Glomerular endothelial cell (primary cell): ENCODE data around the gene CERCAM. TPM values are rescaled to one million over a fixed set of nuclear protein-coding genes. Genes with fewer than 3 reads are reported as not detected.
A peak's percentile ranks its signal among the peaks of the same experiment; 100 is the strongest.

Experiments used
- DNase-seq: peaks from one replicate; pipeline ENCODE4 v3.0.0-alpha.2; 2011; ENCODE audit warnings: low read depth, low spot score; ENCODE audit errors: extremely low read depth
- total RNA-seq: library from RNA; depleted of rRNA; stranded (reverse); fragments of >200 nt; gene quantifications from 2 replicates; pipeline ENCODE4 v1.2.3, GENCODE V29; 2015

CERCAM gene
- total RNA-seq, 1 donor from 2014 or later = 56.8 TPM

DNA sequence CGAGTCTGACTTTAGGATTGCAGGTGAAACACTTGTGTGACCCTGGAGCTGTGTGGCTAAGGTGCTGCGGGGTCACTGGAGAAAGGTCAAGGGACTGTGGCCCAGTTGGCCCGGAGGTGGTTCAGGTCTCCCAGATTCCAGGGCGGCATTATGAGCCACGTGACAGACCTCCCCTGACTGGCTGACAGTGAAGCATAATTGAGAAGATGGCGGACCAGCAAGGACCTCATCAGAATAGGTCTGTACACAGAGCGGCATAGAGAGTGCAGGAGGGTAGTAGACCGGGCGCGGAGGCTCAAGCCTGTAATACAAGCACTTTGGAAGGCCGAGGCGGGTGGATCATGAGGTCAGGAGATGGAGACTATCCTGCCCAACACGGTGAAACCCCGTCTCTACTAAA, 34.3 kb downstream of the CERCAM start:
- no peak for DNase-seq

- DNase-seq = peak; percentile 45
Measured at GRCh38 chr9:128455849-128456612, 35.4 kb downstream of the CERCAM start, which contains the start of gene ODF2. ODF2 (plus strand) TSS chr9:128456006; CDS start chr9:128456092, 86 bp downstream.

DNA sequence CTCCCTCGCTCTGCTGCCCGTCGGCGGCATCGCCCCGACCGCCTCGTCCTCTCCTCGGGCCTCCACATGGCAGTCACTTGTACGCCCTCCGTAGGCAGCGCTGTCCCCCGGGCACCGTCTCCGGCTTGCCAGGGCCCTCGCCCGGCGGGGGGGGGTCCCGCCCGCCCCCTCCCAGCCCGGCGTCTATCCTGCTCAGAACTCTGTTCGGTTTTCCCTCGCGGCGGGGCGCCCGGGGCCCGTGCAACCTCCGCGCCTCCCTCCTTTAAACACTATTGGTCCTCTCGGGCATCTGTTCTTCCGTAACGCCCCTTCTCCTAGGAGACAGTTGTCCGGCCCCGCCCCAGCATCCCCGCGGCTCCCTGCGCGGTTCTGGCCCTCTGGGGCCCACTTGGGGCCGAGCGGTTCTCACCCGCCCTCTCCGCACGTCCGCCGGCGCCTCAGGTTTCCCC, 36.0 kb downstream of the CERCAM start:
- DNase-seq = no peak

DNA sequence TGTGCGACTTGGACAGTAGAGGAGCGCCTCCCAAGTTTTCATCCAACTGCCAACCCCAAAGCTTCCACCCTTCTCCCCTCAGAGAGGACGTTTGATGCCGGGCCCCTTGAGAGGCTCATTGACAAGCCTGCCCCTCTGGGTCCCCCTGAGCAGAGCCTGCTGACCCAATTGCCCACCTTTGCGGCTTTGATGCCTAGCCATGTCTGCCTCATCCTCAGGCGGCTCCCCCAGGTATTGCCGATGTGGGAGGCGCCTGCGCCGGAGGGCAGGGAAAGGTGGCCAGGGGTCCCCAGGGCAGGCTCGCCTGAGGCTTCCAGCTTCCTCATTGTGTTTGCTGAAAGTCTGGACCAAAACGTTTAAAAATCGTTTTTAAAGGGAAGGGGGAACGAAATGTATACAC, 36.5 kb downstream of the CERCAM start:
- no peak for DNase-seq

DNA sequence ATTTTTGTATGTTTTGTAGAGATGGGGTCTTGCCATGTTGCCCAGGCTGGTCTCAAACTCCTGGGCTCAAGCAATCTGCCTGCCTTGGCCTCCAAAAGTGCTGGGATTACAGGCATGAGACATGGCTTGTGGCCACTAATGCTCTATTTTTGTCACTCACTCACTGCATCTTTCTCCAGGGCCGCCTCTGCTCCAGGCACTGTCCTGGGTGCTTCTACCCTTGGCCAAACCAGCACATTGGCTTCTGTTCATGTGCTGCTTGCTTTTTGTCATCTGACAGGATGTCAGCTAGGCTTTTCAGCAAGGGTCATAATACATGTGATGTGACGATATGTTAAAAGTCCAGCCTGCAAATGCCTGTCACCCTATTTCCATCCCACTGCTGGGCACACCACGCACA, 38.4 kb downstream of the CERCAM start:
- no peak for DNase-seq

DNA sequence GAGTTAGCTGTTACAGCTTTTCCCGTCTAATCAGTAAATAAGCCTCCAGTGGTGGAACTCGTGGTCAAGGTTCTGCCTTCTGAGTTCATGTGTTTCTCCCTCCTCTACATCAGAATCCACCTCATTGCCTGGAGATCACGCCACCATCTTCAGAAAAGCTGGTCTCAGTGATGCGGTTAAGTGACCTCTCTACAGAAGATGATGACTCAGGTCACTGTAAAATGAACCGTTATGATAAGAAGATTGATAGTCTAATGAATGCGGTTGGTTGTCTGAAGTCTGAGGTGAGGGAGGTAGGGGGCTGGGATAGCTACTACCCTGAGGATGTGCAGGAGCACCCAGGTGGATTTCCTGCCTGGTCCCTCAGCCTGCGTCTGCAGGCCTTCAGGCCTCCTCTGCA, 48.4 kb downstream of the CERCAM start:
- DNase-seq = no peak

DNA sequence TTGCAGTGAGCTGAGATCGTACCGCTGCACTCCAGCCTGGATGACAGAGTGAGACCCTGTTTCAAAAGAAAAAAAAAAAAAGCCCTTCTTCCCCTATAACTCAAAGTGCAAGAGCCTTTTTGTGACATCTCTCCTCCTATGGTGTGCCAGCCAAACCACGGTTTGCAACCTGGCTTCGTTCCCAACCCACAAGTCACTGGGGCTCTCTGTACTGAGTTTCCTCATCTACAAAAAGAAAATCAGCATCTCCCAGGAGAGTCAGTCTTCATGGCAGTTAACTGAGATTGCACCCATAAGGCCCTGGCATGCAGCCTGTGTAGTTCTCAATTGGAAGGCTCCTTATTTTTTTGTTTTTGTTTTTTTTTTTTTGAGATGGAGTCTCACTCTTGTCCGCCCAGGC, 49.9 kb downstream of the CERCAM start:
- DNase-seq = no peak

DNA sequence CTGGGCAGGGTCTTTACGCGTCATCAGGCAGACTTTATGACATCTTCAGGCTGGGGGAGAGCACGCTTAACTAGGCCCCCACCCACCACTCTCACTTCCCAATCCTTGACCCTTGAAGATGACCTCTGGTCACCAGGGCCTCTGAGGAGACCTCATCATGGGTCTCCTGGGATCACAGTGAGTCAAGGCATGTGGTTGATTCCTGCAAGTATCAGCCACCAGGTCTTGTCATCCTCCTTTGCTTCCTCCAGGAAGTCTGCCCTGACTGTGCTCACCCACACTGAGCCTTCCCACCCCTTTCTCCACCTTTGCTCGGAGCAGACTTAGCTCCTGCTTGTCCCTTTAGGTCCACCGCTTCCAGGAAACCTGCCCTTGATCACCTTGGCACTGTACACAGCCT, 52.4 kb downstream of the CERCAM start:
- no peak for DNase-seq

GRCh38 chr9:128475867-128476266, 55.2 kb downstream of the CERCAM start:
- DNase-seq = no peak

GRCh38 chr9:128479262-128479661, 58.6 kb downstream of the CERCAM start:
- DNase-seq = no peak

DNA sequence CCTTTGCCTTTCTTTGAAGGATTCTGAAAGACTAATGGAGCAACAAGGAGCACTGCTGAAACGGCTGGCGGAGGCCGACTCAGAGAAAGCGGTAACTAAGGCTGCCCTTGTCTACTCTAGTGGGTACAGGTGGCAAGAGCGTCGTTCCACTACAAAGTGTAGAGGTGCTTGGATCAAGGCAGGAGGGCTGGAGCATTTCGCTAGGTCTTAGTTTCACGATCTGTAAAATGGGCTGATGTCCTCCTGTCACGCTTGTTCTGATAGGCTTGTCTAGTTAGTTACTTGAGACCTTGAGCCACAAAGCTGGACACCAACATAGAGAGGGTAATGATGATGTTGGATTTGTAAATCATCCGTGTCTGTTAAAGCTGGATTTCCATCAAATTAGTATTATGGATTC, 60.9 kb downstream of the CERCAM start:
- no peak for DNase-seq

GRCh38 chr9:128482186-128482585, 61.5 kb downstream of the CERCAM start:
- no peak for DNase-seq

- no peak for DNase-seq
Measured at GRCh38 chr9:128484686-128485413, 64.2 kb downstream of the CERCAM start.

DNA sequence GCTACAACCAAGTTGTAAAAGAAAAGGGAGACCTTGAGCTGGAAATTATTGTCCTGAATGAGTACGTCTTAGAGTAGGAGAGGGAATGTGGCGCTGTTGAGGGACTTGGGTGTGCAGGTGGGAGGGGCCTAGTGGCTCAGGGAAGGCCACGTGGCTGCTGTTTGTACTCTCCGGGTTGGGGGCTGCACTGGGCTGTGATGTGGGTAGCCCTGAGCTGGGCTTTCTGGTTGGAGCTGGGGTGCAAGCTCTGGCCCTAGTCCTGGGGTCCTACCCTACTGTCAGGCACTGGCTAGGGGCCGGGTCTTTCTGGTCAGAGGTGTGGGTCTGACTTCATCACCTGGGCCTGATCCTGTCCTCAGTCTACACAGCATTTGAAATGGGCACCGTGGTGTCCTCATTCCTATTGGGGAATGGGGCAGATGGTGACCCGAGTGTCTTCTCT, 64.8 kb downstream of the CERCAM start:
- DNase-seq = no peak

GRCh38 chr9:128486201-128486600, 65.5 kb downstream of the CERCAM start:
- no peak for DNase-seq

Other genes starting within 250 kb of the CERCAM start
- 68.1 and 69.4 TPM in 2 replicates for gene CIZ1, start 229.3 kb upstream of the CERCAM start, total RNA-seq
- 2.7 and 7.9 TPM in 2 replicates for gene DNM1, start 217.5 kb upstream of the CERCAM start, total RNA-seq
- 62.4 and 138 TPM in 2 replicates for gene GOLGA2, start 144.8 kb upstream of the CERCAM start, total RNA-seq
- gene SWI5, start 144.6 kb upstream of the CERCAM start, total RNA-seq = 28.4 and 37.8 TPM in 2 replicates
- 11.3 and 13.5 TPM in 2 replicates for gene TRUB2, start 98.4 kb upstream of the CERCAM start, total RNA-seq
- 50.3 and 56.0 TPM in 2 replicates for gene COQ4, start 98.0 kb upstream of the CERCAM start, total RNA-seq
- gene SLC27A4, start 80.3 kb upstream of the CERCAM start, total RNA-seq = 42.7 and 45.1 TPM in 2 replicates
- 41.9 and 45.1 TPM in 2 replicates for gene URM1, start 49.5 kb upstream of the CERCAM start, total RNA-seq
- 19.8 and 36.9 TPM in 2 replicates for gene ODF2, start 35.1 kb downstream of the CERCAM start, total RNA-seq
- gene GLE1, start 83.9 kb downstream of the CERCAM start, total RNA-seq = 14.4 and 21.6 TPM in 2 replicates
- 383 and 476 TPM in 2 replicates for gene SPTAN1, start 131.7 kb downstream of the CERCAM start, total RNA-seq
- gene DYNC2I2, start 236.0 kb downstream of the CERCAM start, total RNA-seq = 55.0 and 71.9 TPM in 2 replicates